ENCODE measurements around the gene PTAR1.

PTAR1 gene

GRCh38 chr9:69755205-69755604, 4.6 kb downstream of the PTAR1 start:
- DNase-seq (ENCODE audit: extremely low spot score) = no peak
- TF ChIP-seq, protein P1, sequence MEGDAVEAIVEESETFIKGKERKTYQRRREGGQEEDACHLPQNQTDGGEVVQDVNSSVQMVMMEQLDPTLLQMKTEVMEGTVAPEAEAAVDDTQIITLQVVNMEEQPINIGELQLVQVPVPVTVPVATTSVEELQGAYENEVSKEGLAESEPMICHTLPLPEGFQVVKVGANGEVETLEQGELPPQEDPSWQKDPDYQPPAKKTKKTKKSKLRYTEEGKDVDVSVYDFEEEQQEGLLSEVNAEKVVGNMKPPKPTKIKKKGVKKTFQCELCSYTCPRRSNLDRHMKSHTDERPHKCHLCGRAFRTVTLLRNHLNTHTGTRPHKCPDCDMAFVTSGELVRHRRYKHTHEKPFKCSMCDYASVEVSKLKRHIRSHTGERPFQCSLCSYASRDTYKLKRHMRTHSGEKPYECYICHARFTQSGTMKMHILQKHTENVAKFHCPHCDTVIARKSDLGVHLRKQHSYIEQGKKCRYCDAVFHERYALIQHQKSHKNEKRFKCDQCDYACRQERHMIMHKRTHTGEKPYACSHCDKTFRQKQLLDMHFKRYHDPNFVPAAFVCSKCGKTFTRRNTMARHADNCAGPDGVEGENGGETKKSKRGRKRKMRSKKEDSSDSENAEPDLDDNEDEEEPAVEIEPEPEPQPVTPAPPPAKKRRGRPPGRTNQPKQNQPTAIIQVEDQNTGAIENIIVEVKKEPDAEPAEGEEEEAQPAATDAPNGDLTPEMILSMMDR (IDR thresholded peaks at IDR 0.05; ENCODE audit: control extremely low read depth, extremely low read depth, low read depth, missing control alignments) = no peak
- POLR2A ChIA-PET = no interaction called here

DNA sequence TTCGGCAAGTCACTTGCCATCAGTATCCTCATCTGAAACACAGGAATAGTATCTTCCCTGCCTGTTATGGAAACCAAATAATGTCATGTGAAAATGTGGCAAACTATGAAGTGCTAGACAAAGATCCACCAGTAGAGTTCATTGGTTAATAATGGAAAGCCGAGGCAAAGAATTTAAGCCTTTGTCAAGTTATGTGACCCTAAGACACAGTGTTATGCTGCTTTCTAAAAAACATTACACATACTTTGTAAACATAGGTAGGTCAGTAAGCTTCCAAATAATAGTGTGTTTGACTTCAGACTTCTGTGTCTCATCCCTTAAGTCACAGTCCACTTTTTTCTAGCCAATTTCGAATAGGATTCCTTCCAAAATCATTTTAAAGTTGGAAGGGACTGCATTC, 6.0 kb downstream of the PTAR1 start:
- POLR2A ChIA-PET = no interaction called here
- CTCF ChIA-PET = interaction anchor here (0.9 kb wide), 1 partner anchor 15 kb away, joined by 3 read pairs; no protein-coding TSS in a partner anchor
- DNase-seq (ENCODE audit: extremely low spot score) = no peak
- TF ChIP-seq, protein P1 (IDR thresholded peaks at IDR 0.05; ENCODE audit: control extremely low read depth, extremely low read depth, low read depth, missing control alignments) = no peak

More at GRCh38 chr9:69755205-69755604, 4.6 kb downstream of the PTAR1 start:
- CTCF ChIA-PET = interaction anchor here (0.9 kb wide), 1 partner anchor 14 kb away, joined by 3 read pairs; no protein-coding TSS in a partner anchor

GRCh38 chr9:69750085-69750484, 9.7 kb downstream of the PTAR1 start:
- POLR2A ChIA-PET = no interaction called here
- TF ChIP-seq, protein P1 (IDR thresholded peaks at IDR 0.05; ENCODE audit: control extremely low read depth, extremely low read depth, low read depth, missing control alignments) = no peak
- no peak for DNase-seq (ENCODE audit: extremely low spot score)
- CTCF ChIA-PET = no interaction called here

GRCh38 chr9:69748304-69748703, 11.5 kb downstream of the PTAR1 start:
- DNase-seq (ENCODE audit: extremely low spot score) = no peak
- CTCF ChIA-PET = interaction anchor here (0.9 to 1.2 kb wide), 3 partner anchors 14 to 97 kb away, joined by 3 read pairs; no protein-coding TSS in a partner anchor
- TF ChIP-seq, protein P1 (IDR thresholded peaks at IDR 0.05; ENCODE audit: control extremely low read depth, extremely low read depth, low read depth, missing control alignments) = no peak
- POLR2A ChIA-PET = no interaction called here

DNA sequence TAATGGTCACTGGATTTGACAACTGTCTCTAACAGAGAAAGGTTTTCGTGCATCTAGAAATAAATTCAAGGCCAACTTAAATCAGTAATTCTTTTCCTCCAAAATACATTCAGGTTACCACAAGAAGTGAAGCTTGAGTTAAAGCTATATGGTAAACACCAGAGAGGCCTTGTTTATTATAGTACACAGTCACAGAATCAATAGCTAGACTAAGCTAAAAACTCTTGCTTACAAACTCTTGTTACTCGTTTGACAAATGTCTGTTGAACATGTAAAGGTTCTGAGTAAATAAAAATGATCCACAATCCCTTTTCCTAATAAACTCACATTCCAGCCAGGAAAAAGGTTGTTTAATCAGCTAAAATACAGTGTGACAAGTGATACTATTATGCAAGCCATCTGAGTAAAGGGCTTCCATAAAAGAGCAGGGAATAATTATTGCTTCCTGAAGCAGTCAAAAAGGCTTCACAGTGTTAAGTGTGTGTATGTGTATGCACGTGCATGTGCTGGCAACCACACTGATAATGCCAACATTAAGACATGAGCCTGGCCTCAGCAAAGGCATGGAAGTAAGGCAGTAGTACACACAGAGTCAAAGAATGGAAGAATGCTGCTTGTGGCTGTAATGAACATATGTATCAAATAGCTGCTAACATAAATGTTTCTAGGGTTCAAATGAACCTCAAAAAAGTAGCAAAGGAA, 12.8 kb downstream of the PTAR1 start:
- CTCF ChIA-PET = interaction anchor here (1.2 to 3.7 kb wide), 5 partner anchors 11 to 75 kb away, joined by 3 to 21 read pairs (median 8); partner anchors contain the start of gene APBA1
- POLR2A ChIA-PET = no interaction called here
- no peak for DNase-seq (ENCODE audit: extremely low spot score)
- TF ChIP-seq, protein P1 (IDR thresholded peaks at IDR 0.05; ENCODE audit: control extremely low read depth, extremely low read depth, low read depth, missing control alignments) = no peak

- CTCF ChIA-PET = interaction anchor here (1.7 to 3.7 kb wide), 4 partner anchors 10 to 73 kb away, joined by 5 to 21 read pairs (median 10); partner anchors contain the start of gene APBA1
These were observed 13.9 kb downstream of the PTAR1 start for GRCh38 chr9:69745716-69746437.

More at GRCh38 chr9:69745716-69746437, 13.9 kb downstream of the PTAR1 start:
- TF ChIP-seq, protein P1 (IDR thresholded peaks at IDR 0.05; ENCODE audit: control extremely low read depth, extremely low read depth, low read depth, missing control alignments) = no peak
- DNase-seq (ENCODE audit: extremely low spot score) = no peak
- POLR2A ChIA-PET = no interaction called here
